ENCODE data around the gene SFXN5. TPM values are rescaled to one million over a fixed set of nuclear protein-coding genes. Genes with fewer than 3 reads are reported as not detected.

The SFXN5 gene
- total and polyA plus RNA-seq, 2 of the 8 experiments (the other 6 are each of a cell fraction or from before 2014, with no cell fraction given) = 29.3 to 33.1 TPM

GRCh38 chr2:73112026-73112912 is 40.8 kb upstream of the SFXN5 start (continued):
- TF ChIP-seq SAP30 (IDR thresholded peaks at IDR 0.05; ENCODE audit: insufficient read depth, insufficient replicate concordance, low read length) (no peak), RBBP5 (IDR thresholded peaks at IDR 0.05; ENCODE audit: borderline replicate concordance, low read depth, low read length) (peak; percentile 86; the same call in 1 of the 2 replicates), TCF12 (IDR thresholded peaks at IDR 0.05; ENCODE audit: low read depth, low read length) (no peak), YY1 (IDR thresholded peaks at IDR 0.05; ENCODE audit: low read depth, low read length) (no peak), GTF2F1 (IDR thresholded peaks at IDR 0.05; ENCODE audit: borderline replicate concordance, low read depth, low read length) (no peak), KDM4A (IDR thresholded peaks at IDR 0.05; ENCODE audit: low read depth, low read length, severe bottlenecking) (peak; percentile 88), RFX5 (IDR thresholded peaks at IDR 0.05; ENCODE audit: borderline replicate concordance, low read depth, low read length) (no peak), EGR1 (IDR thresholded peaks at IDR 0.05; ENCODE audit: borderline replicate concordance, low read depth, low read length) (no peak), NANOG (IDR thresholded peaks at IDR 0.05; ENCODE audit: insufficient read depth, low read depth, low read length, poor library complexity, severe bottlenecking) (no peak)
